HepG2 (cell line): ENCODE data around the gene GON4L. TPM values are rescaled to one million over a fixed set of nuclear protein-coding genes. Genes with fewer than 3 reads are reported as not detected.

Experiments
- CEBPB ChIP-seq: IDR thresholded peaks from 2 replicates; pipeline ENCODE4 v1.6.1; 2011; ENCODE audit warnings: low read depth, low read length, improper control_type of control experiment, borderline replicate concordance
- NFE2L1 ChIP-seq: sonication (generic); formaldehyde crosslinking; IDR thresholded peaks from 2 replicates; pipeline ENCODE4 v1.4.0; 2020; ENCODE audit warnings: missing genetic modification reagents, mild to moderate bottlenecking, borderline replicate concordance
- ZNF3 ChIP-seq: IDR thresholded peaks from 2 replicates; pipeline ENCODE4 v1.7.0; 2017; ENCODE audit warnings: inconsistent platforms
- polyA plus RNA-seq, 8 experiments: library from polyadenylated mRNA; depleted of rRNA in 3 of 8; stranded (reverse) in 7 of 8; unstranded in 1 of 8; fragments of >200 nt; fragmentation: Illumina TruSeq in 4 of 8; extraction: Trizol in 4 of 8; gene quantifications; 2 replicates each; pipeline versions ENCODE4 v1.2.1 to v1.2.3, GENCODE V29; 2011 to 2016; ENCODE audit warnings: low read depth in 4 of 8, missing spikeins in 1 of 8, mixed read lengths in 1 of 8; ENCODE audit not compliant: insufficient read depth in 1 of 8
- total RNA-seq, 5 experiments: library from RNA; depleted of rRNA; stranded (reverse); fragments of >200 nt; fragmentation: Illumina TruSeq; extraction: Trizol; gene quantifications; 2 replicates each; pipeline ENCODE4 v1.2.3, GENCODE V29; 2016; ENCODE audit warnings: low read depth in 1 of 5
- TF ChIP-seq, protein P1 (sequence below): sonication (generic); formaldehyde crosslinking; IDR thresholded peaks from 2 replicates; pipeline ENCODE4 v1.4.0; 2020; ENCODE audit warnings: missing genetic modification reagents, borderline replicate concordance
- TF ChIP-seq, protein P2 (sequence below): sonication (generic); formaldehyde crosslinking; IDR thresholded peaks from 2 replicates; pipeline ENCODE4 v1.5.0; 2020; ENCODE audit warnings: mild to moderate bottlenecking, missing genetic modification reagents, borderline replicate concordance

The GON4L gene
- total and polyA plus RNA-seq, 2 of the 13 experiments (the other 11 are each of a cell fraction or from before 2014, with no cell fraction given): 14.6 to 19.6 TPM

DNA sequence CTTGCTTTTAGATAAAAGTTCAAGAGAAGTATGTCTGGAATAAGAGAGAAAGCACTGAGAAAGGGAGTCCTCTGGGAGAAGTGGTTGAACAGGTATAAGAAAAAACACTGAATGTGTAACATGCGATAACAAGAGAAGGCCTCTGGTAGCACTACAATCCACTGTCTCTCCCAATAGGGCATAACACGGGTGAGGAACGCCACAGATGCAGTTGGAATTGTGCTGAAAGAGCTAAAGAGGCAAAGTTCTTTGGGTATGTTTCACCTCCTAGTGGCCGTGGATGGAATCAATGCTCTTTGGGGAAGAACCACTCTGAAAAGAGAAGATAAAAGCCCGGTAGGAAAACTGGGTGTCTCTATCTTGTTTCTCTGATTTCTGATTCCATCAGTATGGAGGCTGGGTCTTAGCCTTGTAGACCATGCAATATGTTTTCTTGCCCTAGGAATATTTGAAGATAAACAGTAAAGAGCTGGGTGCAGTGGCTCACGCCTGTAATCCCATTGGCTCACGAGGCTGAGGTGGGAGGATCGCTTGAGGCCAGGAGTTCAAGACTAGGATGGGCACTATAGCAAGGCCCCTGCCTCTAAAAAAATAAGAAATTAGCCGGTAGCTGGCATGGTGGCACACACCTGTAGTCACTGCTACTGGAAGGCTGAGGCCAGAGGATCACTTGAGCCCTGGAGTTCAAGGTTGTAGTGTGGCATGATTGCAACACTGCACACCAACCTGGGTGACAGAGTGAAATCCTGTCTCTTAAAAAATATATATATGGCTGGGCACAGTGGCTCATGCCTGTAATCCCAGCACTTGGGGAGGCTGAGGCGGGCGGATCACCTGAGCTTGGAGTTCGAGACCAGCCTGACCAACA is 127.7 kb downstream of the GON4L start (continued):
- TF ChIP-seq, protein P1, sequence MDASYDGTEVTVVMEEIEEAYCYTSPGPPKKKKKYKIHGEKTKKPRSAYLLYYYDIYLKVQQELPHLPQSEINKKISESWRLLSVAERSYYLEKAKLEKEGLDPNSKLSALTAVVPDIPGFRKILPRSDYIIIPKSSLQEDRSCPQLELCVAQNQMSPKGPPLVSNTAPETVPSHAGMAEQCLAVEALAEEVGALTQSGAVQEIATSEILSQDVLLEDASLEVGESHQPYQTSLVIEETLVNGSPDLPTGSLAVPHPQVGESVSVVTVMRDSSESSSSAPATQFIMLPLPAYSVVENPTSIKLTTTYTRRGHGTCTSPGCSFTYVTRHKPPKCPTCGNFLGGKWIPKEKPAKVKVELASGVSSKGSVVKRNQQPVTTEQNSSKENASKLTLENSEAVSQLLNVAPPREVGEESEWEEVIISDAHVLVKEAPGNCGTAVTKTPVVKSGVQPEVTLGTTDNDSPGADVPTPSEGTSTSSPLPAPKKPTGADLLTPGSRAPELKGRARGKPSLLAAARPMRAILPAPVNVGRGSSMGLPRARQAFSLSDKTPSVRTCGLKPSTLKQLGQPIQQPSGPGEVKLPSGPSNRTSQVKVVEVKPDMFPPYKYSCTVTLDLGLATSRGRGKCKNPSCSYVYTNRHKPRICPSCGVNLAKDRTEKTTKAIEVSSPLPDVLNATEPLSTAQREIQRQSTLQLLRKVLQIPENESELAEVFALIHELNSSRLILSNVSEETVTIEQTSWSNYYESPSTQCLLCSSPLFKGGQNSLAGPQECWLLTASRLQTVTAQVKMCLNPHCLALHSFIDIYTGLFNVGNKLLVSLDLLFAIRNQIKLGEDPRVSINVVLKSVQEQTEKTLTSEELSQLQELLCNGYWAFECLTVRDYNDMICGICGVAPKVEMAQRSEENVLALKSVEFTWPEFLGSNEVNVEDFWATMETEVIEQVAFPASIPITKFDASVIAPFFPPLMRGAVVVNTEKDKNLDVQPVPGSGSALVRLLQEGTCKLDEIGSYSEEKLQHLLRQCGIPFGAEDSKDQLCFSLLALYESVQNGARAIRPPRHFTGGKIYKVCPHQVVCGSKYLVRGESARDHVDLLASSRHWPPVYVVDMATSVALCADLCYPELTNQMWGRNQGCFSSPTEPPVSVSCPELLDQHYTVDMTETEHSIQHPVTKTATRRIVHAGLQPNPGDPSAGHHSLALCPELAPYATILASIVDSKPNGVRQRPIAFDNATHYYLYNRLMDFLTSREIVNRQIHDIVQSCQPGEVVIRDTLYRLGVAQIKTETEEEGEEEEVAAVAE: no peak
- TF ChIP-seq CEBPB (0 out of 2 replicates have a peak, but pooled peaks have one; percentile 36), NFE2L1 (CRISPR knock-in tag) (no peak), ZNF3 (CRISPR knock-in tag) (no peak)
- TF ChIP-seq, protein P2, sequence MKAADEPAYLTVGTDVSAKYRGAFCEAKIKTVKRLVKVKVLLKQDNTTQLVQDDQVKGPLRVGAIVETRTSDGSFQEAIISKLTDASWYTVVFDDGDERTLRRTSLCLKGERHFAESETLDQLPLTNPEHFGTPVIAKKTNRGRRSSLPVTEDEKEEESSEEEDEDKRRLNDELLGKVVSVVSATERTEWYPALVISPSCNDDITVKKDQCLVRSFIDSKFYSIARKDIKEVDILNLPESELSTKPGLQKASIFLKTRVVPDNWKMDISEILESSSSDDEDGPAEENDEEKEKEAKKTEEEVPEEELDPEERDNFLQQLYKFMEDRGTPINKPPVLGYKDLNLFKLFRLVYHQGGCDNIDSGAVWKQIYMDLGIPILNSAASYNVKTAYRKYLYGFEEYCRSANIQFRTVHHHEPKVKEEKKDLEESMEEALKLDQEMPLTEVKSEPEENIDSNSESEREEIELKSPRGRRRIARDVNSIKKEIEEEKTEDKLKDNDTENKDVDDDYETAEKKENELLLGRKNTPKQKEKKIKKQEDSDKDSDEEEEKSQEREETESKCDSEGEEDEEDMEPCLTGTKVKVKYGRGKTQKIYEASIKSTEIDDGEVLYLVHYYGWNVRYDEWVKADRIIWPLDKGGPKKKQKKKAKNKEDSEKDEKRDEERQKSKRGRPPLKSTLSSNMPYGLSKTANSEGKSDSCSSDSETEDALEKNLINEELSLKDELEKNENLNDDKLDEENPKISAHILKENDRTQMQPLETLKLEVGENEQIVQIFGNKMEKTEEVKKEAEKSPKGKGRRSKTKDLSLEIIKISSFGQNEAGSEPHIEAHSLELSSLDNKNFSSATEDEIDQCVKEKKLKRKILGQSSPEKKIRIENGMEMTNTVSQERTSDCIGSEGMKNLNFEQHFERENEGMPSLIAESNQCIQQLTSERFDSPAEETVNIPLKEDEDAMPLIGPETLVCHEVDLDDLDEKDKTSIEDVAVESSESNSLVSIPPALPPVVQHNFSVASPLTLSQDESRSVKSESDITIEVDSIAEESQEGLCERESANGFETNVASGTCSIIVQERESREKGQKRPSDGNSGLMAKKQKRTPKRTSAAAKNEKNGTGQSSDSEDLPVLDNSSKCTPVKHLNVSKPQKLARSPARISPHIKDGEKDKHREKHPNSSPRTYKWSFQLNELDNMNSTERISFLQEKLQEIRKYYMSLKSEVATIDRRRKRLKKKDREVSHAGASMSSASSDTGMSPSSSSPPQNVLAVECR: peak; percentile 41; the same call in 1 of the 2 replicates
